HUDEP-2 (cell line): ENCODE results near the gene PLA2G2E.
"Not testable (repeated sequence)": the region's sequence is repeated elsewhere in the genome, so short reads cannot be mapped to it uniquely, and the experiment has no call there.

Experiments
- DNase-seq, 76 experiments: peaks; one replicate each; lab custom pipeline; 2025; ENCODE audit not compliant: unreplicated experiment in 76 of 76; lab: John Stamatoyannopoulos, UW

The PLA2G2E gene

DNA sequence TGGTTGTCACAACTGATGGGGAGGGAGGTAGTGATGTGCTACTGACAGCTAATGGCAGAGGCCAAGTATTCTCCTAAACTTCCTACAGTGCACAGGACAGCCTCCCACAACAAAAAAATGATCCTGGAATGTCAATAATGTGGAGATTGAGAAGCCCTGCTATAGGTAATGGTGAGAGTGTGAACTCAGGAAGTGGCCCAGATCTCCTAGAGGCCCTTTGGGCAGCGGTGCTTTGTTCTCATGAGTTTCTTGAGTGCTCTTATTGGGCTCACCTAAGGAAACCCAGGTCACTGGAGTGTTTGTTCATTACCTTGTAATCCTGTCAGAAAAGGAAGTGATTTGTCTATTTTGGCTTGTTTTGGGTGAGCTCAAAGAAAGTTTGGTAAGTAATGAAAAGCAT lies 35.3 kb downstream of the PLA2G2E start:
- DNase-seq: no peak

DNA sequence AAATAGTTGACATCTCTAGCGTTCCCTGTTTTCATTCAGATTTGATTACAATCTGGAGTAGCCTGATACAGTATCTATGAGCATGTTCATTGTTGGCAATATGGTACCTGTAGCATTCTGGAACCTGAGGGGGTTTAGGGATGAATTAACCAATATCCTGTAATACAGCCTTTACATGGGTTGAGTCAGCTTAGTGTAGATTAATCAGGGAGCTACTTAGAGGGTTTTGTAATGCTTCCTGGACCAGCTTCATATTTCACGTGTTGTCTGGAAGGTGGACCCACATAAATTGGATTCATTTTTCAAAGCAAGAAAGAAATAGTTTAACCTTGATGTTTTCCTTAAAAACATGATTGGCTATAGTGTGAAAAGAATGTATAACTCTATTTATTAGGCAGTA lies 37.6 kb downstream of the PLA2G2E start:
- DNase-seq: no peak

DNA sequence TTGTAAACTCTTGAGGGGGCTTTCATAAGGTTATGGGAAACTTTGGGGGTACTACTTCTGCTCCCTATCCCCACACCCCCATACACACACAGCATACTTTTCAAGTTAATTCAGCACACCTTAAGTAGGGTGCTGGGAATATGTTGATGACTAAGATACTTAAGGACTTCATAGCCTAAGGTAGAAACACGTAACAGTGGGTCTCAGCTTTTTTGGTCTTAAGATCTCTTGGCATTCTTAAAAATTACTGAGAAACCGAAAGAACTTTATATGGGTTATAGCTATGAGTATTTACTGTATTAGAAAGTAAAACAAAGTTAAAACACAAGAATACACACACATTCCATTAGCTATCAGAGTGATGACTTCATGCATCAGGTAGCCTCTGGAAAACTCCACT lies 39.1 kb downstream of the PLA2G2E start:
- DNase-seq: no peak

- peak in 75 of 76 experiments; percentile 21 to 97 (median 90) for DNase-seq
Measured at GRCh38 chr1:19882111-19883071, 41.0 kb downstream of the PLA2G2E start, which contains the start of gene OTUD3. Gene OTUD3 (plus strand): TSS chr1:19882395. CDS start chr1:19882514, 119 bp downstream.

DNA sequence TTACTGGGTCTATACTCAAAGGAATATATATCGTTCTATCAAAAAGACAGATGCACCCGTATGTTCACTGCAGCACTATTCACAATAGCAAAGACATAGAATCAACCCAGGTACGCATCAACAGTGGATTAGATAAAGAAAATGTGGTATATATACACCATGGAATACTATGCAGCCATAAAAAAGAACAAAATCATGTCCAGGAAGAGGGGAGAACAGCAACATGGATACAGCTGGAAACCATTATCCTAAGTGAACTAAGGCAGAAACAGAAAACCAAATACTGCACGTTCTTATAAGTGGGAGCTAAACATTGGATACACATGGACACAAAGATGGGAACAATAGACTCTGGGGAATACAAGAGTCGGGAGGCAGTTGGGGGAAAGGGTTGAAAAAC lies 42.6 kb downstream of the PLA2G2E start:
- not testable (repeated sequence) for DNase-seq

GRCh38 chr1:19879661-19880060 lies 43.8 kb downstream of the PLA2G2E start:
- no peak for DNase-seq

- no peak for DNase-seq
Measured at GRCh38 chr1:19879227-19879626, 44.2 kb downstream of the PLA2G2E start.

DNA sequence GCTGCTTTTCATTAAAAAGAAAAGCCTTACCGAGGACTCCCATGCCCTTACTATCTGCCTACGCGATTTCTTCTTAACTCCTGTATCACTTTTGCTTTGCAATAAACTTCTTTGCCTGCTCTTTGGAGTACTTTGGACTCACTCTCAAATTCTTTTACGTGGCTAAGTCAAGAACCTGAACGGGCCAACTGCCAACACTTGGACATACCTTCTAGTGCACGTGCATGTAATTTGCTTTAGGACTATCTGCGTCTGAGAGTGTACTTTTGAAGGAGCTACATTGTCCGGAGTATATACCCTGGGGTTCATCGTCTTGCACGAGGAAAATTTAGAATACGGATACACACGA lies 44.8 kb downstream of the PLA2G2E start:
- DNase-seq: no peak

GRCh38 chr1:19877821-19878636 lies 45.4 kb downstream of the PLA2G2E start:
- no peak for DNase-seq

DNA sequence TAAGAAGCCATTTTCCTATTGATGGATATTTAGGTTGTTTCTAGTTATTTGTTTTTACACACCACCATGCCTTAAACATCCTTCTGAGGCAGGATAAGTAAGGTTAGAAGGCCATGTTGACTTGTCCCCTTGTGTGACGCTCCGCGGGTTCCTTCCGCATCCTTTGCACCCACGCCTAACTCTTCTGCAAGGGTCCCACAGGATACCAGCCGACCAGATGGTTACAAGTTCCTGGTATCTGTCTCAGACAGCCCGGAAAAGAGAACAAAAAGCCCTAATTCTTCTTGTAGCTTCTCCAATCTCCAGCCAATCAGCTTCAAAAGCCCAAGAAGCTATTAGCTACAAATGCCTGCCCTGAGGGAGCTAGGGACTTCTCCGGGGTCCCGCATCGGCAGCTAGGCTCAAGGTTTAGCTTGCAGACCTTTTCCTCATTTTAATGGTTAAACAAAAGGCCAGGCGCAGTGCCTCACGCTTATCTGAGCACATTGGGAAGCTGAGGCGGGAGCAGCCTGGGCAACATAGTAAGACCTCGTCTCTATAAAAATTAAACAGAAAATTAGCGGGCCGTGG lies 46.2 kb downstream of the PLA2G2E start:
- no peak for DNase-seq

GRCh38 chr1:19872190-19872589 lies 51.2 kb downstream of the PLA2G2E start:
- DNase-seq: peak in 1 of 76 experiments; percentile 3
